ENCODE data around the gene RBM12. TPM values are rescaled to one million over a fixed set of nuclear protein-coding genes. Genes with fewer than 3 reads are reported as not detected.

The RBM12 gene
- total and polyA plus RNA-seq, 2 of the 4 experiments (the other 2 are of a cell fraction) = 44.7 to 65.8 TPM

DNA sequence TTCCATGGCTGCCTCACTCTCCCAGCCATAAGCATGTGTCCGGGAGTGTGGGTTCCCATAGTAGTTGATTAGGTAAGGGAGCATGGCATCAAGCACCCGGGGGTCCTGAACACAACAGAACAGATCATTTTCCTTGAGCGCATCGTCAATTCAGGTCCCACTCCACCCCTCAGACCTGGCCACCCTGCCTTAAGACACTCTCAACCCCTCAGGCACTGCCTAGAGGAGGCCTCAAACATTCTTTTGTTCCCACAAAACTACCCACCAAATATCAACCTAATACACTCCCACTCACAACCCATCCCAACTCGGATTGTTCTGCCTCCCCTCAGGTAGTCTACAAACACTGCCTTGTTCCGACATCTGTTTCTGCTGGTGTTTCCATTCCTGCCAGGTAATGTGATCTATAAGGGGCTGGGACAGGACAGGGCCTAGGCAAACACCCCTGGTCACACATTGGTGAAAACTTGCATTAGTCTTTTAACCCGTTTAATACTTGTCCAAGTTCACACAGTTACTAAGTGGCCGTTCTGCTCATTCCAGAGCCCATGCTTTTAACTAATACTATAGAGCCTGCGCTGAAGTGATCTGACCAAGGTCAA is 33.1 kb upstream of the RBM12 start (continued):
- no peak for TF ChIP-seq NFE2L2 (IDR thresholded peaks at IDR 0.05; ENCODE audit: low read depth, low read length)

DNA sequence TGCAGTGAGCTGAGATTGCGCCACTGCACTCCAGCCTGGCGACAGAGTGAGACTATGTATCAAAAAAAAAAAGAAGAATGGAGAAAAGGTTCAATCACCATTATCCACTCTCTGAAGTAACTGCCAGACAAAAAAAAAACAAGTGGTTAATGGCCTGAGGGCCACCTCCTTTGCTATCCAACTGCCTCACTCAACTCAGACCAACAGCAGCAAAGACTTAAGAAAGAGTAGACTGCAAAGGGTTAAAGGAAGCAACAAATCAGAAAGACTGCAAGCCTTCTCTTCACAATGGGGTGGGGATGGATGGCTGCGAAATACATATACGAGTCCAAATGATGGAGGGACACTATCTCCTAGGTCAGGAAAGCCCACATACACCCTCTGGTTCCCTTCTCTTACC is 31.3 kb upstream of the RBM12 start:
- H3K14ac ChIP-seq (replicated peaks; ENCODE audit: low read depth, low read length) = no peak overlapping the region
- BruUV-seq (replicated peaks) = no TSS peak
- H3K27ac ChIP-seq (ENCODE audit: insufficient read depth, low read length) = no peak overlapping the region
- peaks cover 15% of the 10 kb centered on the region for H3K36me3 ChIP-seq (ENCODE audit: control insufficient read depth, insufficient read depth, low read length)
- ChIA-PET POLR2A (ENCODE audit: unreplicated experiment) (no interaction called here), CTCF (no interaction called here)
- no peak overlapping the region for H4K5ac ChIP-seq (ENCODE audit: low read depth, low read length)
- H3K56ac ChIP-seq (ENCODE audit: extremely low read depth, insufficient read depth, low read length) = no peak overlapping the region
- intact Hi-C loops (cut with micrococcal nuclease) (loop anchor here (5.0 kb wide), 1 partner anchor 256 kb away; the partner anchor contains the start of gene SCAND1), in situ Hi-C loops (cut with MboI; ENCODE audit: low sequenced_read_pairs) (no loop called here), dilution Hi-C loops (cut with HindIII; ENCODE audit: low sequenced_read_pairs, unreplicated experiment) (no loop called here)
- H2AFZ ChIP-seq (replicated peaks; ENCODE audit: low read length, poor library complexity) = no peak overlapping the region
- DNase-seq = no peak
- H3K23ac ChIP-seq (ENCODE audit: low read depth, low read length) = no peak overlapping the region
- no peak overlapping the region for H2BK120ac ChIP-seq (ENCODE audit: low read depth, low read length)
- no peak overlapping the region for H3K9ac ChIP-seq (ENCODE audit: low read depth, low read length)
- no peak overlapping the region for H2AK5ac ChIP-seq (ENCODE audit: low read depth, low read length)
- no peak overlapping the region for H2AK9ac ChIP-seq (replicated peaks; ENCODE audit: low read depth, low read length, poor library complexity)
- no peak overlapping the region for H3K18ac ChIP-seq (ENCODE audit: low read depth, low read length)
- H3K4me3 ChIP-seq (ENCODE audit: insufficient read depth, low read depth, low read length) = no peak overlapping the region
- H4K91ac ChIP-seq (ENCODE audit: insufficient read depth, low read depth, low read length) = no peak overlapping the region
- H3K4ac ChIP-seq (ENCODE audit: low read depth, low read length) = no peak overlapping the region
- no peak overlapping the region for H2BK15ac ChIP-seq (ENCODE audit: low read depth, low read length)
- ATAC-seq (ENCODE audit: low read depth) = no peak
- WGBS, 2 experiments (ENCODE audit: extremely low coverage in 2 of 2, insufficient read length in 1 of 2) = no CpG with 5 or more reads among the region's 4 CpGs
- no peak overlapping the region for H2BK20ac ChIP-seq (ENCODE audit: low read depth, low read length)
- no peaks in the 10 kb centered on the region for H3K9me3 ChIP-seq (ENCODE audit: control insufficient read depth, insufficient read depth, low read length)
- no peak for TF ChIP-seq MAZ (IDR thresholded peaks at IDR 0.05; ENCODE audit: borderline replicate concordance, low read depth, low read length)
- TF ChIP-seq SMC3 (IDR thresholded peaks at IDR 0.05; ENCODE audit: low read depth, low read length) = no peak
- TF ChIP-seq POLR2A (IDR thresholded peaks at IDR 0.05; ENCODE audit: low read depth, low read length) = no peak
- TF ChIP-seq MXI1 (IDR thresholded peaks at IDR 0.05; ENCODE audit: borderline replicate concordance, low read depth, low read length) = no peak
- TF ChIP-seq, protein P1, sequence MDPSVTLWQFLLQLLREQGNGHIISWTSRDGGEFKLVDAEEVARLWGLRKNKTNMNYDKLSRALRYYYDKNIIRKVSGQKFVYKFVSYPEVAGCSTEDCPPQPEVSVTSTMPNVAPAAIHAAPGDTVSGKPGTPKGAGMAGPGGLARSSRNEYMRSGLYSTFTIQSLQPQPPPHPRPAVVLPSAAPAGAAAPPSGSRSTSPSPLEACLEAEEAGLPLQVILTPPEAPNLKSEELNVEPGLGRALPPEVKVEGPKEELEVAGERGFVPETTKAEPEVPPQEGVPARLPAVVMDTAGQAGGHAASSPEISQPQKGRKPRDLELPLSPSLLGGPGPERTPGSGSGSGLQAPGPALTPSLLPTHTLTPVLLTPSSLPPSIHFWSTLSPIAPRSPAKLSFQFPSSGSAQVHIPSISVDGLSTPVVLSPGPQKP (IDR thresholded peaks at IDR 0.05; ENCODE audit: borderline replicate concordance, low read depth, low read length) = no peak
- TF ChIP-seq CEBPB (IDR thresholded peaks at IDR 0.05; ENCODE audit: low read depth, low read length) = no peak
- TF ChIP-seq RAD21 (IDR thresholded peaks at IDR 0.05; ENCODE audit: low read length) = no peak
- H3K9me1 ChIP-seq (ENCODE audit: insufficient read depth, low read length) = peaks cover 11% of the 10 kb centered on the region
- no peaks in the 10 kb centered on the region for H3K27me3 ChIP-seq (ENCODE audit: control insufficient read depth, insufficient read depth, low read length)
- no peaks in the 10 kb centered on the region for H4K20me1 ChIP-seq (ENCODE audit: insufficient read depth, low read length)
- H3K4me1 ChIP-seq (ENCODE audit: control insufficient read depth, insufficient read depth, low read length) = peaks cover 5% of the 10 kb centered on the region
- no peak overlapping the region for H4K8ac ChIP-seq (ENCODE audit: low read depth in 2 of 2, low read length in 2 of 2)
- no peak overlapping the region for H3K4me2 ChIP-seq (ENCODE audit: low read depth, low read length)
- H3K79me1 ChIP-seq (ENCODE audit: low read depth in 1 of 2, low read length in 2 of 2) = peaks cover 26 to 48% of the 10 kb centered on the region in 2 experiments
- H2BK5ac ChIP-seq (ENCODE audit: low read depth, low read length, poor library complexity, severe bottlenecking) = no peak overlapping the region

Data from IMR-90 (cell line).